ENCODE data around the gene SERPIND1. TPM values are rescaled to one million over a fixed set of nuclear protein-coding genes. Genes with fewer than 3 reads are reported as not detected.

Gene SERPIND1
- total and polyA plus RNA-seq, 10 of the 15 experiments (the other 5 are each of a cell fraction or from before 2014, with no cell fraction given) = 0.08 to 0.85 (median 0.38) TPM; not detected in 1

DNA sequence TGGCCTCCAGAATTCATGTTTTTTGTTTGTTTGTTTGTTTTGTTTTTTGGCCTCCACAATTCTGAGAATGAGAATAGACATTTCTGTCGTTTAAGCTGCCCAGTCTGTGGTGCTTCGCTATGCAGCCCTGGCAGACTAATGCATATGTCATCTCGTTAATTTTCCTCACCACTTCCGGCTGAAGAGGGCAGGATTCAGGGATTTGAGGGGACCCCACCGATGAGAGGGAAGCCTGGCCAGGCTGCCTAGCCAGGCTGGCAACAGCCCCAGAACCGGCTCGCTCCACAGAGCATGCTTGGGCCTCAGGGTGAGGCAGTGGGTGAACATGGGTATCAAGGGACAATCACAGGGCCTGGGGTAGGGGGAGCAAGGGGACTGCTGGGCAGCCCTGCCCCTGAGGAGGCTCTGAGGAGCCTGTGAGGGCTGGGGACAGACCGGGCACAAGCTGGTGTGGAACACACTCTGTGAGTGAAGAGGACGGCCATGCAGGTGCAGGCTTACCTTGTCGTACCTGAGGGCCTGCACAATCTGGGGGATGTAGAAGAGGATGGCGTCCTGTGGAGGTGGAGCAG lies 47.8 kb upstream of the SERPIND1 start:
- Histone ChIP-seq H3K9ac (ENCODE audit: control insufficient read depth, insufficient read depth, low read length) (no peak overlapping the region), H3K79me2 (ENCODE audit: control insufficient read depth, insufficient read depth, low read length) (no peaks in the 10 kb centered on the region), H4K20me1 (ENCODE audit: control insufficient read depth, insufficient read depth) (no peaks in the 10 kb centered on the region), H3K27me3 (replicated peaks in 1 of 2; ENCODE audit: control insufficient read depth in 2 of 2, insufficient read depth in 2 of 2, low read length in 1 of 2) (no peaks in the 10 kb centered on the region), H3K4me1 (ENCODE audit: control insufficient read depth, insufficient read depth, low read length) (no peaks in the 10 kb centered on the region; the same call in 1 of the 2 replicates), H2AFZ (ENCODE audit: control insufficient read depth, low read depth, low read length) (no peak overlapping the region), H3K36me3 (ENCODE audit: control insufficient read depth in 2 of 2, insufficient read depth in 2 of 2, low read length in 1 of 2) (peaks cover 6 to 7% of the 10 kb centered on the region in 2 experiments; a peak in 3 of 4 replicates), H3K9me3 (replicated peaks; ENCODE audit: control insufficient read depth, insufficient read depth, low read length) (no peaks in the 10 kb centered on the region), H3K4me2 (ENCODE audit: control insufficient read depth, insufficient read depth) (no peak overlapping the region), H3K4me3 (no peak overlapping the region), H3K27ac (ENCODE audit: control insufficient read depth, insufficient read depth) (no peak overlapping the region)
- FAIRE-seq = no peak
- SMC1A ChIA-PET (ENCODE audit: uncharacterized antibody, unreplicated experiment) = no interaction called here
- DNase-seq (ENCODE audit: low read depth, low spot score) = no peak
- 93% methylated on average over 11 of the region's 11 CpGs for WGBS (ENCODE audit: insufficient coverage, insufficient replicate concordance, low lambda C conversion rate, missing lambda C conversion rate)
- in situ Hi-C loops (cut with MboI) = no loop called here
- ATAC-seq = no peak
- CTCF ChIA-PET = no interaction called here
- intact Hi-C loops (cut with micrococcal nuclease; ENCODE audit: unreplicated experiment) = no loop called here
- no TSS peak for BruUV-seq (replicated peaks)
- TF ChIP-seq, protein P1, sequence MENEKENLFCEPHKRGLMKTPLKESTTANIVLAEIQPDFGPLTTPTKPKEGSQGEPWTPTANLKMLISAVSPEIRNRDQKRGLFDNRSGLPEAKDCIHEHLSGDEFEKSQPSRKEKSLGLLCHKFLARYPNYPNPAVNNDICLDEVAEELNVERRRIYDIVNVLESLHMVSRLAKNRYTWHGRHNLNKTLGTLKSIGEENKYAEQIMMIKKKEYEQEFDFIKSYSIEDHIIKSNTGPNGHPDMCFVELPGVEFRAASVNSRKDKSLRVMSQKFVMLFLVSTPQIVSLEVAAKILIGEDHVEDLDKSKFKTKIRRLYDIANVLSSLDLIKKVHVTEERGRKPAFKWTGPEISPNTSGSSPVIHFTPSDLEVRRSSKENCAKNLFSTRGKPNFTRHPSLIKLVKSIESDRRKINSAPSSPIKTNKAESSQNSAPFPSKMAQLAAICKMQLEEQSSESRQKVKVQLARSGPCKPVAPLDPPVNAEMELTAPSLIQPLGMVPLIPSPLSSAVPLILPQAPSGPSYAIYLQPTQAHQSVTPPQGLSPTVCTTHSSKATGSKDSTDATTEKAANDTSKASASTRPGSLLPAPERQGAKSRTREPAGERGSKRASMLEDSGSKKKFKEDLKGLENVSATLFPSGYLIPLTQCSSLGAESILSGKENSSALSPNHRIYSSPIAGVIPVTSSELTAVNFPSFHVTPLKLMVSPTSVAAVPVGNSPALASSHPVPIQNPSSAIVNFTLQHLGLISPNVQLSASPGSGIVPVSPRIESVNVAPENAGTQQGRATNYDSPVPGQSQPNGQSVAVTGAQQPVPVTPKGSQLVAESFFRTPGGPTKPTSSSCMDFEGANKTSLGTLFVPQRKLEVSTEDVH (IDR thresholded peaks at IDR 0.05; ENCODE audit: low read depth, partially characterized antibody) = no peak
- TF ChIP-seq MTA3 (IDR thresholded peaks at IDR 0.05; ENCODE audit: borderline replicate concordance, low read length) (no peak), ZZZ3 (IDR thresholded peaks at IDR 0.05; ENCODE audit: control insufficient read depth, insufficient read length, low read depth) (no peak), BACH1 (IDR thresholded peaks at IDR 0.05; ENCODE audit: borderline replicate concordance) (no peak), TBL1XR1 (IDR thresholded peaks at IDR 0.05; ENCODE audit: low read depth, low read length) (no peak), PAX5 (IDR thresholded peaks at IDR 0.05; ENCODE audit: borderline replicate concordance, low read depth, low read length) (no peak), POLR2AphosphoS2 (IDR thresholded peaks at IDR 0.05; ENCODE audit: low read depth, low read length) (no peak), EED (IDR thresholded peaks at IDR 0.05; ENCODE audit: low read depth) (no peak)
- TF ChIP-seq, protein P2, sequence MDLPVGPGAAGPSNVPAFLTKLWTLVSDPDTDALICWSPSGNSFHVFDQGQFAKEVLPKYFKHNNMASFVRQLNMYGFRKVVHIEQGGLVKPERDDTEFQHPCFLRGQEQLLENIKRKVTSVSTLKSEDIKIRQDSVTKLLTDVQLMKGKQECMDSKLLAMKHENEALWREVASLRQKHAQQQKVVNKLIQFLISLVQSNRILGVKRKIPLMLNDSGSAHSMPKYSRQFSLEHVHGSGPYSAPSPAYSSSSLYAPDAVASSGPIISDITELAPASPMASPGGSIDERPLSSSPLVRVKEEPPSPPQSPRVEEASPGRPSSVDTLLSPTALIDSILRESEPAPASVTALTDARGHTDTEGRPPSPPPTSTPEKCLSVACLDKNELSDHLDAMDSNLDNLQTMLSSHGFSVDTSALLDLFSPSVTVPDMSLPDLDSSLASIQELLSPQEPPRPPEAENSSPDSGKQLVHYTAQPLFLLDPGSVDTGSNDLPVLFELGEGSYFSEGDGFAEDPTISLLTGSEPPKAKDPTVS (IDR thresholded peaks at IDR 0.05; ENCODE audit: low read depth, low read length) = no peak
- TF ChIP-seq, protein P3, sequence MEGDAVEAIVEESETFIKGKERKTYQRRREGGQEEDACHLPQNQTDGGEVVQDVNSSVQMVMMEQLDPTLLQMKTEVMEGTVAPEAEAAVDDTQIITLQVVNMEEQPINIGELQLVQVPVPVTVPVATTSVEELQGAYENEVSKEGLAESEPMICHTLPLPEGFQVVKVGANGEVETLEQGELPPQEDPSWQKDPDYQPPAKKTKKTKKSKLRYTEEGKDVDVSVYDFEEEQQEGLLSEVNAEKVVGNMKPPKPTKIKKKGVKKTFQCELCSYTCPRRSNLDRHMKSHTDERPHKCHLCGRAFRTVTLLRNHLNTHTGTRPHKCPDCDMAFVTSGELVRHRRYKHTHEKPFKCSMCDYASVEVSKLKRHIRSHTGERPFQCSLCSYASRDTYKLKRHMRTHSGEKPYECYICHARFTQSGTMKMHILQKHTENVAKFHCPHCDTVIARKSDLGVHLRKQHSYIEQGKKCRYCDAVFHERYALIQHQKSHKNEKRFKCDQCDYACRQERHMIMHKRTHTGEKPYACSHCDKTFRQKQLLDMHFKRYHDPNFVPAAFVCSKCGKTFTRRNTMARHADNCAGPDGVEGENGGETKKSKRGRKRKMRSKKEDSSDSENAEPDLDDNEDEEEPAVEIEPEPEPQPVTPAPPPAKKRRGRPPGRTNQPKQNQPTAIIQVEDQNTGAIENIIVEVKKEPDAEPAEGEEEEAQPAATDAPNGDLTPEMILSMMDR (IDR thresholded peaks at IDR 0.05 in 2 of 3, conservative IDR thresholded peaks at IDR 0.05 in 1 of 3; ENCODE audit: control insufficient read depth in 2 of 3, extremely low read depth in 1 of 3, insufficient read depth in 1 of 3, low read depth in 3 of 3, low read length in 3 of 3) = no peak
- RAD21 ChIA-PET (ENCODE audit: unreplicated experiment) = no interaction called here
- POLR2A ChIA-PET = no interaction called here

All from GM12878 (cell line).